Keratinocyte (primary cell): ENCODE data around the gene USP48. TPM values are rescaled to one million over a fixed set of nuclear protein-coding genes. Genes with fewer than 3 reads are reported as not detected.

Experiments
- DNase-seq: peaks from one replicate; pipeline ENCODE4 v3.0.0-alpha.2; 2011; ENCODE audit warnings: low read depth, missing footprints, low spot score
- FAIRE-seq: peaks from 2 replicates; lab custom pipeline; 2011; peaks lifted over from hg19 to GRCh38; lab: Jason Lieb, UNC
- H2AFZ ChIP-seq: 2 replicates; pipeline ENCODE4 v1.6.0; 2012; ENCODE audit warnings: low read length, control low read depth, inconsistent platforms; ENCODE audit not compliant: control insufficient read depth
- H3K27ac ChIP-seq: 2 replicates; pipeline ENCODE4 v1.5.1; 2011; ENCODE audit warnings: low read length; ENCODE audit not compliant: control insufficient read depth, insufficient read depth
- H3K27me3 ChIP-seq: 3 replicates; pipeline ENCODE4 v1.6.0; 2011; ENCODE audit warnings: low read length; ENCODE audit not compliant: control insufficient read depth, insufficient read depth; ENCODE audit errors: extremely low read depth
- H3K36me3 ChIP-seq, 2 experiments: 2 replicates in 1 of 2; 3 replicates in 1 of 2; pipeline ENCODE4 v1.5.1; 2011; ENCODE audit warnings: low read length in 2 of 2, mild to moderate bottlenecking in 1 of 2; ENCODE audit not compliant: control insufficient read depth in 2 of 2, insufficient read depth in 2 of 2; ENCODE audit errors: extremely low read depth in 1 of 2
- H3K4me1 ChIP-seq: 3 replicates; pipeline ENCODE4 v1.5.1; 2011; ENCODE audit warnings: low read length; ENCODE audit not compliant: control insufficient read depth, insufficient read depth; ENCODE audit errors: extremely low read depth
- H3K4me2 ChIP-seq: 3 replicates; pipeline ENCODE4 v1.6.0; 2011; ENCODE audit warnings: low read depth, low read length; ENCODE audit not compliant: control insufficient read depth, insufficient read depth; ENCODE audit errors: extremely low read depth
- H3K4me3 ChIP-seq, 3 experiments: fragments of 200-600 bp in 1 of 3; sonication (generic) in 1 of 3; 2 replicates in 2 of 3; 3 replicates in 1 of 3; pipeline ENCODE4 v1.5.1; 2011 to 2016; ENCODE audit warnings: low read length in 3 of 3, mild to moderate bottlenecking in 3 of 3, control low read depth in 2 of 3, inconsistent platforms in 1 of 3, low read depth in 1 of 3, mixed read lengths in 1 of 3, mixed run types in 1 of 3, moderate library complexity in 1 of 3; ENCODE audit not compliant: control insufficient read depth in 2 of 3, insufficient read depth in 2 of 3; ENCODE audit errors: extremely low read depth in 1 of 3
- H3K79me2 ChIP-seq: 2 replicates; pipeline ENCODE4 v1.6.0; 2012; ENCODE audit warnings: low read length; ENCODE audit not compliant: control insufficient read depth, insufficient read depth
- H3K9ac ChIP-seq: 3 replicates; pipeline ENCODE4 v1.6.0; 2011; ENCODE audit warnings: low read length; ENCODE audit not compliant: control insufficient read depth, insufficient read depth; ENCODE audit errors: extremely low read depth
- H3K9me1 ChIP-seq: 3 replicates; pipeline ENCODE4 v1.6.0; 2011; ENCODE audit warnings: low read length; ENCODE audit not compliant: control insufficient read depth, insufficient read depth; ENCODE audit errors: extremely low read depth
- H3K9me3 ChIP-seq: 2 replicates; pipeline ENCODE4 v1.5.1; 2012; ENCODE audit warnings: low read depth, low read length; ENCODE audit not compliant: control insufficient read depth
- H4K20me1 ChIP-seq: 3 replicates; pipeline ENCODE4 v1.6.0; 2011; ENCODE audit warnings: low read length; ENCODE audit not compliant: control insufficient read depth, insufficient read depth; ENCODE audit errors: extremely low read depth
- CTCF ChIP-seq, 3 experiments: IDR thresholded peaks in 1 of 3; conservative IDR thresholded peaks in 1 of 3; optimal IDR thresholded peaks in 1 of 3; 2 replicates in 2 of 3; 3 replicates in 1 of 3; pipeline versions ENCODE3 to v1.5.1; 2011; ENCODE audit warnings: low read length in 3 of 3, mild to moderate bottlenecking in 3 of 3, moderate library complexity in 2 of 3, control low read depth in 1 of 3, inconsistent platforms in 1 of 3; ENCODE audit not compliant: insufficient read depth in 2 of 3; ENCODE audit errors: extremely low read depth in 1 of 3
- EZH2 ChIP-seq: IDR thresholded peaks from one replicate; pipeline ENCODE4 v1.6.1; 2012; ENCODE audit warnings: inconsistent platforms, mild to moderate bottlenecking, low read length, moderate library complexity
- dilution Hi-C: fragments of 300-500 bp; cut with MboI; formaldehyde crosslinking; loops from one replicate; pipeline ENCODE4 v1.7.0; 2020; ENCODE audit warnings: low sequenced_read_pairs; ENCODE audit not compliant: extremely low pct_ligation_motif_present
- polyA plus RNA-seq, 5 experiments: library from polyadenylated mRNA; depleted of rRNA in 3 of 5; stranded (reverse) in 3 of 5; stranded (forward) in 1 of 5; unstranded in 1 of 5; fragments of >200 nt; gene quantifications; 1 replicate in 1 of 5; 2 replicates in 3 of 5; 3 replicates in 1 of 5; pipeline versions ENCODE4 v1.2.1 to v1.2.3, GENCODE V29; 2011 to 2012; ENCODE audit warnings: missing spikeins in 2 of 5, low read depth in 1 of 5, low replicate concordance in 1 of 5

Gene USP48
- polyA plus RNA-seq, 1 donor (not counting 4 experiments of a cell fraction or from before 2014, with no cell fraction given), result 33.0 TPM

DNA sequence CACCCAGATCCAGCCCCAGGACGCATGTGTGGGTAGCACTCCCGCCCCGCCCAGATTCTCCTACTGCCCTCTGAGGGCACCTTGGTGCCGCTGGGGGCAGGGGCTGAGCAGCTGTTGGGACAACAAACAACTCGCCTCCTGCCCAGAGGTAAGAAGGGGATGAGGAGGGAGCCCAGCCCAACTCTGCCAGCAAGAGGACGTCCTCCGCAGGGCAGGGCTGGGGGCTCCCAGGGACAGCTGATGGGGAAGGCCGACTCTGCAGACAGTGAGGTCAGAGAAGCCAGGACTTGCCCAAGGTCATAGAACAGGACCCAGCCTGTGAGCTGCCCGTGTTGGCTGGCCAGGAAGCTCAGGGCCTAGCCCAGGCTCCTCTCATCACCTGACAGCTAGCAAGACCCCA lies 132.5 kb downstream of the USP48 start:
- Histone ChIP-seq H3K4me1 (peaks cover 7% of the 10 kb centered on the region), H4K20me1 (no peaks in the 10 kb centered on the region), H3K27me3 (peaks cover 24% of the 10 kb centered on the region), H2AFZ (no peak overlapping the region), H3K27ac (no peak overlapping the region), H3K79me2 (no peaks in the 10 kb centered on the region), H3K9ac (no peak overlapping the region), H3K4me2 (no peak overlapping the region), H3K4me3 (no peak overlapping the region), H3K9me3 (no peaks in the 10 kb centered on the region), H3K9me1 (no peaks in the 10 kb centered on the region), H3K36me3 (no peaks in the 10 kb centered on the region)
- no peak for FAIRE-seq
- DNase-seq, result no peak
- TF ChIP-seq EZH2 (no peak), CTCF (optimal IDR thresholded peaks at IDR 0.05 in 1 of 3, IDR thresholded peaks at IDR 0.05 in 1 of 3, conservative IDR thresholded peaks at IDR 0.05 in 1 of 3; ENCODE audit: extremely low read depth in 1 of 3, insufficient read depth in 2 of 3, low read length in 3 of 3) (no peak)
- dilution Hi-C loops, result no loop called here

- Histone ChIP-seq H2AFZ (no peak overlapping the region), H3K4me3 (no peak overlapping the region), H3K4me2 (no peak overlapping the region), H3K27ac (no peak overlapping the region), H3K36me3 (no peaks in the 10 kb centered on the region), H3K9ac (no peak overlapping the region), H3K79me2 (no peaks in the 10 kb centered on the region), H3K9me3 (no peaks in the 10 kb centered on the region), H3K27me3 (peaks cover 24% of the 10 kb centered on the region), H3K4me1 (peaks cover 7% of the 10 kb centered on the region), H3K9me1 (no peaks in the 10 kb centered on the region), H4K20me1 (no peaks in the 10 kb centered on the region)
- dilution Hi-C loops, result no loop called here
- FAIRE-seq (no peak), DNase-seq (no peak)
- TF ChIP-seq CTCF (optimal IDR thresholded peaks at IDR 0.05 in 1 of 3, IDR thresholded peaks at IDR 0.05 in 1 of 3, conservative IDR thresholded peaks at IDR 0.05 in 1 of 3; ENCODE audit: extremely low read depth in 1 of 3, insufficient read depth in 2 of 3, low read length in 3 of 3) (no peak), EZH2 (no peak)
These were observed 133.6 kb downstream of the USP48 start for GRCh38 chr1:21649315-21649714.
